ENCODE data around the gene RENBP. TPM values are rescaled to one million over a fixed set of nuclear protein-coding genes. Genes with fewer than 3 reads are reported as not detected.

The RENBP gene
- total RNA-seq, 2 donors from 2014 or later, result 11.6 to 13.9 TPM

DNA sequence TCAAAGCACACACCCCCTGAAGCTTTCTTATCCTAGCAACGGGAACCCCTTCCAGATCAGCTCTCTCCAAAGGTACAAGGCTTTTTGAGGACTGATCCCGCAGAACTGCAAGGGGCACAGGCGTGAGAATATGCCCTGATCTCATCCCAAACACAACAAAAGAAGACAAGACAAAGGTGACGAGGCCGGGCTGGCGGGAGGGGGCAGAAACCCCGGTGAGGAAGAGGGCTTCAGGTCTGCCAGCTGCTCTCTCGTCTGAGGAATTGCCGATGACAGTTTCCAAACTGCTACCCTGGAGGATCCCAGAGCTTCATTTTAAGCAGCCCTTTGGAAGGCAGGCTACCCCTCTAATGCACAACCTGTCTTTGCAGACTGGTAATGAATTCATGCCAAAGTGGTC is 23.8 kb upstream of the RENBP start:
- Mint-ChIP-seq H3K27ac (peak overlapping the region; percentile 86), H3K4me1 (ENCODE audit: low read depth) (peaks cover 37% of the 10 kb centered on the region), H3K36me3 (ENCODE audit: insufficient read depth in 2 of 2) (peaks cover 8% of the 10 kb centered on the region in 2 donors), H3K27me3 (ENCODE audit: low read depth) (no peaks in the 10 kb centered on the region), H3K4me3 (peak overlapping the region; percentile 100), H3K9me3 (no peaks in the 10 kb centered on the region)
- ATAC-seq (replicated peaks in 1 of 2) (no peak), DNase-seq (no peak)

DNA sequence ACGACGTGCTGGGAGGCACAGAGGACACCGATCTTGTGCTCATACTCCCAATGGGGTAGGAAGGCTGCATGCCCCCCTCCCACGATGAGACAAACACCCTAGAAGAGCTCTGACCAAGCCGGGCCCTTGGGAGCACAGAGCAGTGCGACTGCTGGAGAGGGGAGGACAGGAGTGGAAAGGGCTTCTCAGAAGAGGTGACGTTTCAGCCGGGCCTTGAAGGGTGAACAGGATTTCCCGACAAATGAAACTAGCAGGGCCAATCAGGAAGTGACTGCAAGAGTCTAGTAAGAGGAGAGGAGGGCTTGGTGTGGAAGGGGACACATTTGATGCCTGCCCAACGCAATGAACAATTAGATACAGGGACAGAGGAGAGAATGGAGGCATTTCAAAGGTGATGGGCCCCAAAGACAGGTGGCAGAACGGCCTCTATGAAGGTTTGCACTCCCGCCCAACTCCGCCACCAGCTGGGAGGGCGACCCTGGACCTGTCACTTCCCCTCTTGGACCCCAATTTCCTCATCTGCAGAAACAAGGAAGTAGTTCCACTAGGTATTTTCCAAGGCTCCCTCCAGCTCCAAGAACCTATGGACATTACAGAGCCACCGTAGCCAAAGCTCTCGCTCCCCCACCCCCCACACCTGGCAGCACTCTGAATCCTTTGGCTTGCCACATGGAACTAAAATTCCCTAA is 23.2 kb upstream of the RENBP start:
- DNase-seq (no peak), ATAC-seq (replicated peaks in 1 of 2) (no peak)
- Mint-ChIP-seq H3K27me3 (ENCODE audit: low read depth) (no peaks in the 10 kb centered on the region), H3K36me3 (ENCODE audit: insufficient read depth in 2 of 2) (peaks cover 8 to 9% of the 10 kb centered on the region in 2 donors), H3K4me3 (peak overlapping the region; percentile 100), H3K9me3 (no peaks in the 10 kb centered on the region), H3K4me1 (ENCODE audit: low read depth) (peaks cover 34% of the 10 kb centered on the region), H3K27ac (peak overlapping the region; percentile 86)

DNA sequence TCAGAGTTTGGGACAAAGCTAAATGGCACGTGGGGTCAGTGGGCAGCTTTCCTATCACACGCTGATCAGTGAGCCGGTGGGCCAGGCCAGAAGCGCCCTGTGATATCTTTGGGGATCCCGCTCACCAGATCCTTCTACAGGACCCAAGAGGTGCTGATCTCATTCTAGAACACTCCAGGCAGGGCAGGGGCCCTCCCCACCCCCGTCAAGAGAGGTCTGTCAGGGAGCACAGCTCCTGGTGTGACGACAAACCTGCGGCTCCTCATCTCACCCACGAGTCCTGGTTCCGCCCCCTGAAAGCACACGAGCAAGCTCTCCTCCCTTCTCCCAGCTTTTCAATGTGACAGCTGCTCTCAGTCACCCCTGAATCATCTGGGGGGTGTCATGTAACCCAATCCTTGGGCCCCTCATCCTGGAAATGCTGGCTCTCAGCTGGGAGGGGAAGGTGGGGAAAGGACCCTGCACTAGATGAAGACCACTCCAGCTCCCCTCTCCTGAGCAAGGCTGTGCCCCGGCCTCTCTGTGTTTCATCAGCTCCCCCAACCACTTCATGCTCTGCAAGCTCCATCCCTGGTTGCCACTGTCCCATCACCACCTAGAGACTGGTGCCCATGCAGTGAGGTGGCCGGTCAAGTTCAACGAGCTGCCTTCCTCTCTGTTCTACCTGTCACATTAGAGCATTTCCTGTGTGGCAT is 22.5 kb upstream of the RENBP start:
- Mint-ChIP-seq H3K36me3 (ENCODE audit: insufficient read depth in 2 of 2) (peaks cover 9 to 10% of the 10 kb centered on the region in 2 donors), H3K9me3 (no peaks in the 10 kb centered on the region), H3K27ac (peak overlapping the region; percentile 86), H3K4me3 (peak overlapping the region; percentile 100), H3K27me3 (ENCODE audit: low read depth) (no peaks in the 10 kb centered on the region), H3K4me1 (ENCODE audit: low read depth) (peaks cover 34% of the 10 kb centered on the region)
- peak in 1 of 2 donors; percentile 34 for ATAC-seq (replicated peaks in 1 of 2)
- peak; percentile 52 to 59 for DNase-seq

DNA sequence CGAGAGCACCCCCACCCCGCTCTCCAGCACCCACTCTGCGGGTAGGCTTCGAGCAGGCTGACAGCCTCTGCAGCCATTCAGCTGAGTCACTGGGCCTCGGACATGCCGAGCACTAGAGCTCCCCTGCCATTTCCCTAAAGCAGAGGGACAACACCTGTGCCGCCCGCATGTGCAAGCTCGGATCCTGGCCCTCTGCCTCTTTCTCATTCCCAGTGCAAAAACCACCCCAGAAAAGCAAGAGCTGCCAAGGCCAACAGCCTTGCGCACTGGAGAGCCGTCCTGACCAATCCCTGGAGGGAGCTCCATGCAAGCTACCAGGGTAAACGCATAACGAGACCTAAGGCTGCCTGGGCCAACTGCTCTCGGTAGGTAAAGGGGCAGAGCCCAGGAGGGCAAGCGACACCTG is 21.8 kb upstream of the RENBP start:
- Mint-ChIP-seq H3K9me3 (no peaks in the 10 kb centered on the region), H3K4me3 (peak overlapping the region; percentile 100), H3K27ac (peak overlapping the region; percentile 86), H3K4me1 (ENCODE audit: low read depth) (peaks cover 34% of the 10 kb centered on the region), H3K27me3 (ENCODE audit: low read depth) (no peaks in the 10 kb centered on the region), H3K36me3 (ENCODE audit: insufficient read depth in 2 of 2) (peaks cover 7 to 11% of the 10 kb centered on the region in 2 donors)
- DNase-seq (no peak), ATAC-seq (replicated peaks in 1 of 2) (no peak)

DNA sequence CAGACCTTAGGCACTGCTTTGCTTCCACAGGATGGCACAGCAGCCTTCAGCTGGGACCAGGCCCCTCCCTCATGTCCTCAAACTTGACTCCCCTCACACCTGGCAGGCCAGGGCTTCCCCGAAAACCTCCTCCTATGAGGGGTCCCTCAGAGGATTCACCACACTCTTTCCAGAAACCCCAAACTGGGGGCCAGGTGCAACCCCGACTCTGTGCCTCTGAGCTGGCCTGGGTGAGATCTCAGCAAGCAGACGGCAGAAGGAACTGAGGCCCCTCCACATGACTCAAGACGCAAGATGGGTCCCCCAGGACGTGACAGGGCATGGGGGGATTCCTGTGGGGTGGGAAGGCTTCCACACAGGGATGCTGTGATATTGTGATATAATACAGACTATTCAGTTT is 21.0 kb upstream of the RENBP start:
- Mint-ChIP-seq H3K27ac (peak overlapping the region; percentile 86), H3K27me3 (ENCODE audit: low read depth) (no peaks in the 10 kb centered on the region), H3K4me1 (ENCODE audit: low read depth) (peaks cover 34% of the 10 kb centered on the region), H3K9me3 (no peaks in the 10 kb centered on the region), H3K4me3 (peak overlapping the region; percentile 100), H3K36me3 (ENCODE audit: insufficient read depth in 2 of 2) (peaks cover 7 to 16% of the 10 kb centered on the region in 2 donors)
- DNase-seq, result no peak
- ATAC-seq (replicated peaks in 1 of 2), result no peak

DNA sequence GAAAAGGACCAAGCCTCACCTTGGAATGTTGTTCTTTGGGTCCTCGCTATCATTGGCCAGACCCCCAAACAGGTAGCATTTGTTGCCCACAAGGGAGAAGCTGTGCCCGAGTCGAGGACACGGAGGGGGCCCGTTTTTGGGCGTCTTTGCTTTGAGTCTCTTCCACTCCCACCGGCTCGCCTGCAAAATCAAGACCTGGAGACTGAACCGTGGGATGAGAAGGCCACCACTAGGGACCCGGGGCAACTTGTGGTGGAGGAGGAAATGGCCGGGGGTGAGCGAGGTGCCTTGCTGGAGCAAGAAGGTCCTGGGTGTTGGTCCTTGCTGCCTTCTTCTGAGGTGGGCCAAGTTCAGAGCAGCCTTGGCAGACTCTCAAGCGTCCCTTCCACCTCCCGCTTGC is 19.7 kb upstream of the RENBP start:
- ATAC-seq (replicated peaks in 1 of 2) (no peak), DNase-seq (no peak)
- Mint-ChIP-seq H3K9me3 (no peaks in the 10 kb centered on the region), H3K27ac (no peak overlapping the region), H3K27me3 (ENCODE audit: low read depth) (no peaks in the 10 kb centered on the region), H3K4me1 (ENCODE audit: low read depth) (peaks cover 34% of the 10 kb centered on the region), H3K36me3 (ENCODE audit: insufficient read depth in 2 of 2) (peaks cover 5 to 12% of the 10 kb centered on the region in 2 donors), H3K4me3 (no peak overlapping the region)

DNA sequence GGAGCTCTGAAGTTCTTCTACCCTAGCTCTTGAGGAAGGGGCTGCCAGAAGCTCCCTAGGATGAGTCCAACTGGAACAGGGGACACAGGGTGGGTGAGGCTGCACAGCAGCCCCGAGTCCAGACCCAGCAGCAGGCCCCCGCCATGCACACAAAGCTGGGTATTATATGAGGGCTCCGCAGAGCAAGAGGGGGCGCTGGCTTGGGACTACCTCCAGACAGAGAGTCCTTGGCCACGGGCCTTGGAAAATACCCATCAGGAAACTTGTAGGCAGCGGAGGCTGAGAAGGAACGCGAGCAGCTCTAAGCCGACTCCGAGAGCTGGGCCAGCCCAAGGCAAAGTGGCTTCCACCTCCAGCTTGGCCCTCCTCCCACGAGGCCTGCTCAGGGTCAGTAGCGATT is 19.1 kb upstream of the RENBP start:
- DNase-seq, result no peak
- no peaks in the 10 kb centered on the region for H3K9me3 Mint-ChIP-seq
- ATAC-seq (replicated peaks in 1 of 2), result no peak
- no peak overlapping the region for H3K4me3 Mint-ChIP-seq
- H3K36me3 Mint-ChIP-seq (ENCODE audit: insufficient read depth in 2 of 2), result peaks cover 5 to 12% of the 10 kb centered on the region in 2 donors
- H3K27me3 Mint-ChIP-seq (ENCODE audit: low read depth), result no peaks in the 10 kb centered on the region
- H3K4me1 Mint-ChIP-seq (ENCODE audit: low read depth), result peaks cover 34% of the 10 kb centered on the region
- no peak overlapping the region for H3K27ac Mint-ChIP-seq

DNA sequence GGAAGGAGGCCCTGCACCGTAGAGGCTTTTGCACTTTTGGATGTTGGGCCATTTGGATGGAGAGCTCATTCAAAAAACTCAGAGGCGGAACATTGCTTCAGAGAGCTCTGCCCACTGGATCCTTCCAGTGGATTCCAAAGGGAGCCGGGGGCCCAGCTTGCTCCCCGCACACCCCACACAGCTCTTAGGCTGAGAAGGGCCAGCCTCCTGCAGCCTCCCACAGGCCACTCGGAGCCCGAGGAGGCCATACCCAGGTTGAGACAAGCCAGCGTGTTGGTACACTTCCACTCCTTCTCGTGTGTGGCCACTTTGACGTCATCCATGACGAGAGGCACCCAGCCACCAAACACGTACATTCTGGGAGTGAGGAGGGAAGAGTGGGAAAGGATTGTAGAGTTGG is 16.8 kb upstream of the RENBP start:
- no peaks in the 10 kb centered on the region for H3K9me3 Mint-ChIP-seq
- H3K4me3 Mint-ChIP-seq, result no peak overlapping the region
- DNase-seq, result no peak
- peaks cover 2 to 16% of the 10 kb centered on the region in 2 donors for H3K36me3 Mint-ChIP-seq (ENCODE audit: insufficient read depth in 2 of 2)
- no peak overlapping the region for H3K27ac Mint-ChIP-seq
- no peak for ATAC-seq (replicated peaks in 1 of 2)
- H3K27me3 Mint-ChIP-seq (ENCODE audit: low read depth), result no peaks in the 10 kb centered on the region
- peaks cover 13% of the 10 kb centered on the region for H3K4me1 Mint-ChIP-seq (ENCODE audit: low read depth)

DNA sequence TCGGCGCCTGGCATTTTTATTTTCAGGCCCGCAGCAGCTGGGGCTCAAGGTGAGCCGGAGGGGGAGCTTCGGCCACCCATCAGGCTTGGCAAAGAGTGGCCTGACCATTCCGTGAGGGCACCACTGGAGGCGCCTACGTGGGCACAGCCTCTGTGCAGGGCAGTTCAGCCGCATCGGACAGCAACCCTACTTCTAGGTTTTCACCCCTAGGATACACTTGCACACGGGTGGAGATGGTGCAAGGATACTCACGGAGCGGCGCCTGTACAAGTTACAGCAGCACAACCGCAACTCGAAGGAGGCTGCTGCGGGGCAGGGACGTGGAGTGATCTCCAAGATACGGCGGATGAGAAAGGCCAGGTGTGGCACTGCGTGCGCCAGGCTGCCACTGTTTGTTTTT is 16.3 kb upstream of the RENBP start:
- Mint-ChIP-seq H3K4me3 (no peak overlapping the region), H3K4me1 (ENCODE audit: low read depth) (peaks cover 7% of the 10 kb centered on the region), H3K27ac (no peak overlapping the region), H3K9me3 (no peaks in the 10 kb centered on the region), H3K36me3 (ENCODE audit: insufficient read depth in 2 of 2) (peaks cover 2 to 14% of the 10 kb centered on the region in 2 donors), H3K27me3 (ENCODE audit: low read depth) (no peaks in the 10 kb centered on the region)
- DNase-seq (no peak), ATAC-seq (replicated peaks in 1 of 2) (no peak)

DNA sequence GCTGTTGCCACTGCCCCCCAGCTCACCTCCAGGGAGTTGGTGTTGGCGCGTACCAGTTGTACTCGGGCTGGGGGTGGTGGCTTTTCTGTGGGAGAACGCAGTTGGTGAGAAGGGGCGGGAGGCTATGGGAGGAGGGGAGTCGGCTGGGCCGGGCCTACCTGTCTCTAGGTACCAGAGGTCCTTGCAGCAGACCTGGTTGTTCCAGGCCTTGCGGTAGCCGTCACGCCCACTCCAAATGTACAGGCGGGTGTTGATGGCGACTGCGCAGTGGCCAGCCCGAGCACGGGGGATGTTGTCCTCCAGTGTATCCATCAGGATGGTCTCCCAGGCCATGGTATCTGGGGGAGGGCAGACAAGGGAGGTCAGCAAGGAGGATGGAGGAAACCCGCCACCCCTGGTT is 15.6 kb upstream of the RENBP start:
- Mint-ChIP-seq H3K4me3 (no peak overlapping the region), H3K27ac (no peak overlapping the region), H3K9me3 (no peaks in the 10 kb centered on the region), H3K36me3 (ENCODE audit: insufficient read depth in 2 of 2) (peaks cover 2 to 14% of the 10 kb centered on the region in 2 donors), H3K4me1 (ENCODE audit: low read depth) (peaks cover 3% of the 10 kb centered on the region), H3K27me3 (ENCODE audit: low read depth) (no peaks in the 10 kb centered on the region)
- ATAC-seq (replicated peaks in 1 of 2) (no peak), DNase-seq (no peak)

DNA sequence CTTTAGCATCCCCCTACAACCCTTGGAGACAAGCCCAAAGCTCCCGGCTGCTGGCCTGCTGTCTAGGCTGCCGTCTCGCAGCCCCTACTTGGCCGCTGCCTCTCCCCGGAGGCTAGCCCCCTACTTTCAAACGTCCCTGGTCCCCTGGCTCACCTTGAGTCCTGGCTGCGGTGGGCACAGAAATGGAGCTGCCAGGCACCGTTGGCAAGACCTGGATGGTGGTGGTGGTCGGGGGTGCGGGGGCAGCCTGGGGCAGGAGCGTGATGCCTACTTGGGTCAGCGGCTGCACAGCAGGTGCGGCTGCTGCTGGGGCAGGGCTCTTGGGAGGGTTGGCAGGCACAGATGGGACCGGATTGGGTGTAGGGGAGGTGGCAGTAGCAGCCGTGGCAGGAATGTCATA is 15.2 kb upstream of the RENBP start:
- no peak overlapping the region for H3K4me3 Mint-ChIP-seq
- ATAC-seq (replicated peaks in 1 of 2), result no peak
- no peaks in the 10 kb centered on the region for H3K4me1 Mint-ChIP-seq (ENCODE audit: low read depth)
- no peaks in the 10 kb centered on the region for H3K9me3 Mint-ChIP-seq
- H3K36me3 Mint-ChIP-seq (ENCODE audit: insufficient read depth in 2 of 2), result peaks cover 2 to 14% of the 10 kb centered on the region in 2 donors
- H3K27ac Mint-ChIP-seq, result no peak overlapping the region
- H3K27me3 Mint-ChIP-seq (ENCODE audit: low read depth), result no peaks in the 10 kb centered on the region
- DNase-seq, result no peak

DNA sequence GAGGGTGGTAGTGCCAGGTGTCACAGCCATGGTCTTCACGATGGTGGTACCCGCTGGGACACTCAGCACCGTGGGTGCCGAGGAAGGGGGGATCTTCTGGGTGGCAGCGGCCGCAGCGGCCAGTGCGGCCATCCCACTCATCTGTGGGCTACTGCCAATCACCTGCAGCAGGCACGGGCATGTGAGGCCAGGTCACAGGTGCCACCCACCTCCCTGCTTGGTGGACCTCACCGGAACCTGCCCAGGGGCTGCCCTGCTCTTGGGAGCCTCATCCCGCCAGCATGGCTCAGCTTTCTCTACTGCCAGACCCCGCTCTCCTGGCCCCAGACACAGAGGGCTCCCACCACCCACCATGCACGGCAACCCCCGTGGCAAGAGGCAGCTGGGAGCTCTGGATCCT is 14.2 kb upstream of the RENBP start:
- H3K36me3 Mint-ChIP-seq (ENCODE audit: insufficient read depth in 2 of 2), result peaks cover 2 to 18% of the 10 kb centered on the region in 2 donors
- H3K9me3 Mint-ChIP-seq, result no peaks in the 10 kb centered on the region
- no peak for ATAC-seq (replicated peaks in 1 of 2)
- H3K27me3 Mint-ChIP-seq (ENCODE audit: low read depth), result no peaks in the 10 kb centered on the region
- H3K4me1 Mint-ChIP-seq (ENCODE audit: low read depth), result no peaks in the 10 kb centered on the region
- no peak overlapping the region for H3K27ac Mint-ChIP-seq
- DNase-seq, result no peak
- no peak overlapping the region for H3K4me3 Mint-ChIP-seq

DNA sequence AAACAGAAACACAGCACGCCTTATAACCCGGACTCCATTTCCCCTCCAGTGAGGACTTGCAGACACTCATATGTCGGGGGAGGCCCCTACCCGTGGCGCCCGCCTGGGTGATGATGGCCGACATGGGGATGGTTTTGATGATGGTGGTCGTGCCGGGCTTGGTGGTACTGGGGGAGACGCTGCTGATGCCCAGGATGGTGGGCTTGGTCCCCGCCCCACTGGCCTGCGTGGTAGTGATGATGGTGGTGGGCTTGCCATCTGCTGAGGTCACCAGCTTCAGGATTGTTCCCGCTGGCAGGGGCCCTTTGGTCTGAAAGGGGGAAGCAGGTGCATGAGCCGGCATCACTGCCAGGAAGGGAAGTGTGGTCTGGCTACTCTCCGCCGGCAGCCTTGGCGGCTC is 12.8 kb upstream of the RENBP start:
- H3K36me3 Mint-ChIP-seq (ENCODE audit: insufficient read depth in 2 of 2), result peaks cover 2 to 23% of the 10 kb centered on the region in 2 donors
- no peaks in the 10 kb centered on the region for H3K9me3 Mint-ChIP-seq
- ATAC-seq (replicated peaks in 1 of 2) (no peak), DNase-seq (no peak)
- no peak overlapping the region for H3K27ac Mint-ChIP-seq
- no peak overlapping the region for H3K4me3 Mint-ChIP-seq
- no peaks in the 10 kb centered on the region for H3K27me3 Mint-ChIP-seq (ENCODE audit: low read depth)
- no peaks in the 10 kb centered on the region for H3K4me1 Mint-ChIP-seq (ENCODE audit: low read depth)

Data from activated T-cell treated with anti-CD3 and anti-CD28 coated beads, Interleukin-2, amount 50 U/mL, for 72 hours (primary cell).